MCF 10A (cell line): Measurements from ENCODE around the gene ESAM. TPM values are rescaled to one million over a fixed set of nuclear protein-coding genes. Genes with fewer than 3 reads are reported as not detected.

Experiments used
- BruUV-seq: library from RNA; stranded (reverse); fragments of 400-500 nt; replicated peaks from 2 replicates; lab custom pipeline; 2021; lab: Mats Ljungman, UMichigan
- CTCF ChIA-PET: fragments of 300-600 bp; sonication (Branson Sonifier 250); formaldehyde crosslinking; extraction: SDS; loops from one replicate; lab custom pipeline; 2021; ENCODE audit warnings: antibody characterized with exemption, inconsistent platforms; lab: Yijun Ruan, JAX
- POLR2A ChIA-PET: fragments of 300-600, 350-650 bp; sonication (Branson Sonifier 250); formaldehyde crosslinking; extraction: SDS; loops from one replicate; lab custom pipeline; 2020; ENCODE audit warnings: antibody characterized with exemption, inconsistent platforms; lab: Yijun Ruan, JAX
- DNase-seq: peaks from one replicate; pipeline ENCODE4 v3.0.0-alpha.2; 2018; ENCODE audit not compliant: unreplicated experiment
- H3K27ac Mint-ChIP-seq: one replicate; pipeline ENCODE4 v1.8.0; 2022; ENCODE audit warnings: mild to moderate bottlenecking, low read depth, mixed read lengths; ENCODE audit not compliant: unreplicated experiment
- H3K27me3 Mint-ChIP-seq: one replicate; pipeline ENCODE4 v1.8.0; 2022; ENCODE audit warnings: mixed read lengths; ENCODE audit not compliant: insufficient read depth, unreplicated experiment
- H3K36me3 Mint-ChIP-seq: one replicate; pipeline ENCODE4 v1.8.0; 2022; ENCODE audit warnings: mild to moderate bottlenecking, moderate library complexity, mixed read lengths; ENCODE audit not compliant: insufficient read depth, unreplicated experiment
- H3K4me1 Mint-ChIP-seq: one replicate; pipeline ENCODE4 v1.8.0; 2022; ENCODE audit warnings: mixed read lengths; ENCODE audit not compliant: insufficient read depth, unreplicated experiment
- H3K4me3 Mint-ChIP-seq: one replicate; pipeline ENCODE4 v1.8.0; 2022; ENCODE audit warnings: mild to moderate bottlenecking, moderate library complexity, mixed read lengths; ENCODE audit not compliant: unreplicated experiment
- H3K9me3 Mint-ChIP-seq: one replicate; pipeline ENCODE4 v1.8.0; 2022; ENCODE audit warnings: mixed read lengths; ENCODE audit not compliant: unreplicated experiment
- intact Hi-C: fragments of 100-400 bp; cut with micrococcal nuclease; formaldehyde crosslinking; loops from 2 replicates; pipeline ENCODE4 v1.14.1; 2022
- total RNA-seq: library from RNA; stranded (reverse); gene quantifications from 2 replicates; pipeline ENCODE4 v1.2.3, GENCODE V29; 2022
- TF ChIP-seq, protein P1 (sequence below): fragments of 200-600 bp; IDR thresholded peaks from one replicate; pipeline ENCODE4 v1.8.0; 2022; ENCODE audit warnings: antibody characterized with exemption, mild to moderate bottlenecking; ENCODE audit not compliant: unreplicated experiment

Gene ESAM
- total RNA-seq, 1 experiment from 2014 or later: 0.19 TPM

DNA sequence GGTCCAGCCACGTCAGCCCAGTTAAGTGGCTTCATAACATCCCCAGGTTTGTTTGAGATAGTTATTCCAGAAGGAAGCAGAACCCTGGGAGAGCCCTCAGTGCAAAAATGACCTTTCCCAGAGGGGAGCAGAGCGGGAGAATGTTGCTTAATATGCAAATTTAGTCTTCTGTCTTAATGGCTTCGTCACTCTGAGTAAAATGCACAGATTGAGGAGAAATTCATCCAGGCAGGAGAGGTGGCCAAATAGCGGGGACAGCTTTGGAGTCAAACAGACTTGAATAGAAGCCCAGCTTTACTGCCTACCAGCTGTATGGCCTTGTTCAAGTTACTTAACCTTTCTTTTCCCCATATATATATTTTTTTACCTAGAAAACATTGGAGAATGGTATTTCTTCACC is 34.6 kb downstream of the ESAM start:
- ChIA-PET CTCF (interaction anchor here (0.7 kb wide), 1 partner anchor 59 kb away, joined by 3 read pairs; no protein-coding TSS in a partner anchor), POLR2A (no interaction called here)
- BruUV-seq: no TSS peak
- intact Hi-C loops: no loop called here
- Mint-ChIP-seq H3K27me3 (peaks cover 22% of the 10 kb centered on the region), H3K4me3 (no peak overlapping the region), H3K27ac (no peak overlapping the region), H3K36me3 (no peaks in the 10 kb centered on the region), H3K4me1 (peaks cover 7% of the 10 kb centered on the region), H3K9me3 (no peaks in the 10 kb centered on the region)
- DNase-seq: no peak
- TF ChIP-seq, protein P1, sequence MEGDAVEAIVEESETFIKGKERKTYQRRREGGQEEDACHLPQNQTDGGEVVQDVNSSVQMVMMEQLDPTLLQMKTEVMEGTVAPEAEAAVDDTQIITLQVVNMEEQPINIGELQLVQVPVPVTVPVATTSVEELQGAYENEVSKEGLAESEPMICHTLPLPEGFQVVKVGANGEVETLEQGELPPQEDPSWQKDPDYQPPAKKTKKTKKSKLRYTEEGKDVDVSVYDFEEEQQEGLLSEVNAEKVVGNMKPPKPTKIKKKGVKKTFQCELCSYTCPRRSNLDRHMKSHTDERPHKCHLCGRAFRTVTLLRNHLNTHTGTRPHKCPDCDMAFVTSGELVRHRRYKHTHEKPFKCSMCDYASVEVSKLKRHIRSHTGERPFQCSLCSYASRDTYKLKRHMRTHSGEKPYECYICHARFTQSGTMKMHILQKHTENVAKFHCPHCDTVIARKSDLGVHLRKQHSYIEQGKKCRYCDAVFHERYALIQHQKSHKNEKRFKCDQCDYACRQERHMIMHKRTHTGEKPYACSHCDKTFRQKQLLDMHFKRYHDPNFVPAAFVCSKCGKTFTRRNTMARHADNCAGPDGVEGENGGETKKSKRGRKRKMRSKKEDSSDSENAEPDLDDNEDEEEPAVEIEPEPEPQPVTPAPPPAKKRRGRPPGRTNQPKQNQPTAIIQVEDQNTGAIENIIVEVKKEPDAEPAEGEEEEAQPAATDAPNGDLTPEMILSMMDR: no peak

- ChIA-PET POLR2A (no interaction called here), CTCF (interaction anchor here (0.6 kb wide), 2 partner anchors 10 to 87 kb away, joined by 3 to 4 read pairs; no protein-coding TSS in a partner anchor)
- intact Hi-C loops: no loop called here
- no TSS peak for BruUV-seq
- H3K27ac Mint-ChIP-seq: no peak overlapping the region
- no peaks in the 10 kb centered on the region for H3K36me3 Mint-ChIP-seq
- peaks cover 7% of the 10 kb centered on the region for H3K4me1 Mint-ChIP-seq
- TF ChIP-seq, protein P1: no peak
- peak; percentile 47 for DNase-seq
- H3K9me3 Mint-ChIP-seq: no peaks in the 10 kb centered on the region
- H3K27me3 Mint-ChIP-seq: peaks cover 39% of the 10 kb centered on the region
- no peak overlapping the region for H3K4me3 Mint-ChIP-seq
These were observed 36.4 kb downstream of the ESAM start for GRCh38 chr11:124725719-124726105.

GRCh38 chr11:124724979-124725718 is 36.9 kb downstream of the ESAM start:
- no peak for DNase-seq
- CTCF ChIA-PET: no interaction called here
- Mint-ChIP-seq H3K27me3 (peaks cover 39% of the 10 kb centered on the region), H3K36me3 (no peaks in the 10 kb centered on the region), H3K9me3 (no peaks in the 10 kb centered on the region), H3K4me1 (peaks cover 7% of the 10 kb centered on the region), H3K4me3 (no peak overlapping the region), H3K27ac (no peak overlapping the region)
- POLR2A ChIA-PET: no interaction called here
- BruUV-seq: no TSS peak
- intact Hi-C loops: no loop called here
- TF ChIP-seq, protein P1: no peak

DNA sequence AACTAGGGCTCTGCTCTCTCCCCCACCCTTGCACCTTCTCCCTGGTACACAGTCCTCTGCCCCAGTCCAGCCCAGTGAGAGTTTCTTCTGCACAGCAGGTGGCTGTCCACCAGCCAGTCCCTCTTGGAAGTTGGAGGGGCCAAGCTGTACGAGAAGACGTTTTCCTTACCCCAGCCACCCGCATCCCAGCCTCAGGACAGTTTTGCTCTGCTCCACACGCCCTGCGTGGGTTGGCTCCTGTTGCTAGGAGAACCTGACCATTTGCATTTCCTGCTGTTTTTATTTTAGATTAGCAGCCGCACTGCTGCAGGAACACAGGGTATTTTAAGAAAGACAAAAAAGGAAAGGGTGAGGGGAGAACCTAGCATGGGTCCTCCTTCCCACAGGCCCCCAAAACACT is 39.9 kb downstream of the ESAM start:
- POLR2A ChIA-PET: no interaction called here
- TF ChIP-seq, protein P1: no peak
- BruUV-seq: no TSS peak
- no peak overlapping the region for H3K4me3 Mint-ChIP-seq
- no peaks in the 10 kb centered on the region for H3K36me3 Mint-ChIP-seq
- intact Hi-C loops: no loop called here
- no peak overlapping the region for H3K27ac Mint-ChIP-seq
- DNase-seq: no peak
- peaks cover 39% of the 10 kb centered on the region for H3K27me3 Mint-ChIP-seq
- peaks cover 16% of the 10 kb centered on the region for H3K4me1 Mint-ChIP-seq
- CTCF ChIA-PET: interaction anchor here (0.7 kb wide), 1 partner anchor 78 kb away, joined by 3 read pairs; no protein-coding TSS in a partner anchor
- no peaks in the 10 kb centered on the region for H3K9me3 Mint-ChIP-seq
